Measurements from ENCODE around the gene PCDHA6. TPM values are rescaled to one million over a fixed set of nuclear protein-coding genes. Genes with fewer than 3 reads are reported as not detected.
A peak's percentile ranks its signal among the peaks of the same experiment; 100 is the strongest.
"Not testable (repeated sequence)": the region's sequence is repeated elsewhere in the genome, so short reads cannot be mapped to it uniquely, and the experiment has no call there.

The PCDHA6 gene
- total RNA-seq, 1 donor from 2014 or later, result 0.50 TPM

- Histone ChIP-seq H3K4me3 (no peak overlapping the region), H3K27ac (no peak overlapping the region), H3K9me3 (peaks cover 24% of the 10 kb centered on the region), H3K27me3 (ENCODE audit: low read depth) (peaks cover 16% of the 10 kb centered on the region), H3K36me3 (no peaks in the 10 kb centered on the region), H3K4me1 (no peaks in the 10 kb centered on the region)
- no peak for TF ChIP-seq CTCF (IDR thresholded peaks at IDR 0.05)
- intact Hi-C loops (cut with DNase I), result no loop called here
- ATAC-seq (no peak), DNase-seq (no peak)
Measured at GRCh38 chr5:140802781-140803271, 24.9 kb upstream of the PCDHA6 start.

GRCh38 chr5:140806834-140807775 is 20.7 kb upstream of the PCDHA6 start, which contains the start of gene PCDHA4:
TSS of gene PCDHA4 (plus strand) at chr5:140807068.
- Histone ChIP-seq H3K27me3 (ENCODE audit: low read depth) (peaks cover 16% of the 10 kb centered on the region), H3K4me3 (peak within 1 kb of the TSS; percentile 42), H3K4me1 (no peaks in the 10 kb centered on the region), H3K36me3 (no peaks in the 10 kb centered on the region), H3K9me3 (peaks cover 19% of the 10 kb centered on the region), H3K27ac (no peak within 1 kb of the TSS)
- DNase-seq, result no peak
- intact Hi-C loops (cut with DNase I), result no loop called here
- peak; percentile 40 for TF ChIP-seq CTCF (IDR thresholded peaks at IDR 0.05)
- ATAC-seq, result peak; percentile 51 to 83

GRCh38 chr5:140808241-140808888 is 19.4 kb upstream of the PCDHA6 start:
- H3K36me3 ChIP-seq; H3K4me1 ChIP-seq; H3K9me3 ChIP-seq; H3K4me3 ChIP-seq; H3K27me3 ChIP-seq (ENCODE audit: low read depth); H3K27ac ChIP-seq; DNase-seq; ATAC-seq; intact Hi-C loops (cut with DNase I): not testable (repeated sequence)

GRCh38 chr5:140808889-140809291 is 18.9 kb upstream of the PCDHA6 start:
- peaks cover 8% of the 10 kb centered on the region for H3K27me3 ChIP-seq (ENCODE audit: low read depth)
- H3K9me3 ChIP-seq, result peaks cover 10% of the 10 kb centered on the region
- H3K36me3 ChIP-seq, result no peaks in the 10 kb centered on the region
- H3K4me3 ChIP-seq, result no peak overlapping the region
- DNase-seq (peak; percentile 48), ATAC-seq (no peak)
- no peaks in the 10 kb centered on the region for H3K4me1 ChIP-seq
- no peak for TF ChIP-seq CTCF (IDR thresholded peaks at IDR 0.05)
- H3K27ac ChIP-seq, result no peak overlapping the region
- intact Hi-C loops (cut with DNase I), result no loop called here

- H3K27me3 ChIP-seq (ENCODE audit: low read depth), result peaks cover 13% of the 10 kb centered on the region
- peak within 1 kb of the TSS; percentile 16 for H3K4me3 ChIP-seq
- peak; percentile 44 for TF ChIP-seq CTCF (IDR thresholded peaks at IDR 0.05)
- no peaks in the 10 kb centered on the region for H3K4me1 ChIP-seq
- intact Hi-C loops (cut with DNase I), result no loop called here
- no peaks in the 10 kb centered on the region for H3K36me3 ChIP-seq
- H3K27ac ChIP-seq, result no peak within 1 kb of the TSS
- no peak for ATAC-seq
- no peaks in the 10 kb centered on the region for H3K9me3 ChIP-seq
- no peak for DNase-seq
Measured at GRCh38 chr5:140821375-140822280, 6.1 kb upstream of the PCDHA6 start, which contains the start of gene PCDHA5. TSS of gene PCDHA5 (plus strand) at chr5:140821613.

Measured in lower lobe of right lung (tissue), 2 donors.